ENCODE results near the gene CRACR2B.

The CRACR2B gene

DNA sequence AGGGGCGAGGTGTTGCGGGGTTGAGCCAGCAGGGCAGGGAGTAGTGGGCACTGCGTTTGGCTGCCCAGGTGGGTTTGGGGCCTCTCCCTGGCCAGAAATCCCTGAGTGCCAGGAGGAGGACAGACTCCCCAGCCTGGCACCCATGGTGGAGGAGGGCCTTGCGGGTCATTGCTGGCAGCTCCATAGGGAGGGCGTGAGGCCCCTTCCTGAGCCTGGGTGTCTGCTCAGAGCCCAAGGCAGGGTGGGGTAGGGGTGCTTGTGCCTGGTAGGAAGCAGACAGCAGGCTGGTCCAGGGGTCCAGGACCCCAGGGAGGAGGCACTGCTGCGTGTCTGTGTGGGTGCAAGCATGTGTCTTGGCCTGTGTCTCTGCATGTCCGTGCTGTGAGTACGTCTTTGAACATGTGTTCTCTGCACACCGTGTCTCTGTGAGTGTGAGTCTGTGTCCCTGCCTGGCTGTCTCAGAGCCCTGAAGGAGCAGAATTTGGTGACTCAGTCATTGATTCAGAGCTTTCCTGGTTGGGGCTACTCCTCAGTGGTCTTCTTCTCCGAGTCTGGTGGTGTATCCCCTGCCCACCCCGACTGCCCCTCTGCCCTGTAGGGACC is 18.9 kb downstream of the CRACR2B start:
- in situ Hi-C loops (cut with HindIII; ENCODE audit: low pct_ligation_motif_present, low sequenced_read_pairs) = no loop called here
- Histone ChIP-seq H3K27ac (no peak overlapping the region), H3K4me3 (ENCODE audit: low read depth, low read length) (no peak overlapping the region), H3K27me3 (replicated peaks) (no peaks in the 10 kb centered on the region), H3K36me3 (replicated peaks) (no peaks in the 10 kb centered on the region)
- no peak for DNase-seq
- TF ChIP-seq, protein P1, sequence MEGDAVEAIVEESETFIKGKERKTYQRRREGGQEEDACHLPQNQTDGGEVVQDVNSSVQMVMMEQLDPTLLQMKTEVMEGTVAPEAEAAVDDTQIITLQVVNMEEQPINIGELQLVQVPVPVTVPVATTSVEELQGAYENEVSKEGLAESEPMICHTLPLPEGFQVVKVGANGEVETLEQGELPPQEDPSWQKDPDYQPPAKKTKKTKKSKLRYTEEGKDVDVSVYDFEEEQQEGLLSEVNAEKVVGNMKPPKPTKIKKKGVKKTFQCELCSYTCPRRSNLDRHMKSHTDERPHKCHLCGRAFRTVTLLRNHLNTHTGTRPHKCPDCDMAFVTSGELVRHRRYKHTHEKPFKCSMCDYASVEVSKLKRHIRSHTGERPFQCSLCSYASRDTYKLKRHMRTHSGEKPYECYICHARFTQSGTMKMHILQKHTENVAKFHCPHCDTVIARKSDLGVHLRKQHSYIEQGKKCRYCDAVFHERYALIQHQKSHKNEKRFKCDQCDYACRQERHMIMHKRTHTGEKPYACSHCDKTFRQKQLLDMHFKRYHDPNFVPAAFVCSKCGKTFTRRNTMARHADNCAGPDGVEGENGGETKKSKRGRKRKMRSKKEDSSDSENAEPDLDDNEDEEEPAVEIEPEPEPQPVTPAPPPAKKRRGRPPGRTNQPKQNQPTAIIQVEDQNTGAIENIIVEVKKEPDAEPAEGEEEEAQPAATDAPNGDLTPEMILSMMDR (IDR thresholded peaks at IDR 0.05; ENCODE audit: low read depth, low read length, missing control alignments) = no peak

DNA sequence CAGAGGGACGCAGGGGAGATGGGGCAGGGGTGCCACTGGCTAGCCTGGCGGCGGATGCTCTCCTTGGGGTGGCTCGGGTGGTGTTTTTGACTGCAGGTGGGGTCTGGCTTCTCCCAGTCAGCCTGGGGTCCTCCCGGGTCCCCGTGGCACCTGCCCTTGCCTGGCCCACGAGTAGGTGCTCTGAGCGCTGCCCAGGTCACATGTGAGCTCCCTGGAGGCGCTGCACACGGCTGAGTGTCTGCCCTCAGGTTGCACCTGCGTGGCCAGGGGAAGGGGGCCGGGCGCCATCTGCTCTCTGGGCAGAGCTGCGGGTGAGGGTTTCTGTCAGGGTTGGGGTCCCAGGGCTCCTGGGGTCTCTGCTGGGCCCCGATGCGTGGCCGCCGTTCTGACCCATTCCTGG is 20.2 kb downstream of the CRACR2B start:
- TF ChIP-seq, protein P1 (IDR thresholded peaks at IDR 0.05; ENCODE audit: low read depth, low read length, missing control alignments) = no peak
- in situ Hi-C loops (cut with HindIII; ENCODE audit: low pct_ligation_motif_present, low sequenced_read_pairs) = no loop called here
- Histone ChIP-seq H3K27me3 (replicated peaks) (no peaks in the 10 kb centered on the region), H3K36me3 (replicated peaks) (no peaks in the 10 kb centered on the region), H3K27ac (no peak overlapping the region), H3K4me3 (ENCODE audit: low read depth, low read length) (no peak overlapping the region)
- DNase-seq = no peak

DNA sequence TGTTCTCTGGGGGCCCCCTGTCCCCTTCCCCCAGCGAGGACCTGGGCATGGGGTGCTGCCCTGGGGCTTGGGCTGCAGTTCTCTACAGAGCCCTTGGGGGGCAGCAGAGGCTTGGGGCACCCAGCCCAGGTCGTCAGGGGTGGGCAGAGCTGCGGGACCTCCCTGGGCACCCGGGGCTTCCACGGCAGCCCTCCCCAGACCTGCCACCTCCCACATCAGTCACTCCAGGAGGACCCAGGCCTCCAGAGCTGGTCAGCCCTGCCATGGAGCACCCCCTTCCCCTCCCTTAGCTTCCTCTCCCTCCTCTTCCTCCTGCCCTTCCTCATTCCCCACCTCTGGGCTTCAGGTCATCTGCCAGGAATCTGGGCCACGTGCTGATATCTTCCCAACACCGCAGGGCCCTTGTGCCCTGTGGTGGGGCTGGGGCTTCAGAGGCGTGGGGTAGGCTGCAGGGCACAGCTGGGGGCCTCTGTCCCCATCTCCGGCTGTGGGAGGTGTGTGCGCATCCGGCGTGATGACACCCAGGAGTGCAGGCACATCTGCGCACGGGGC is 20.7 kb downstream of the CRACR2B start:
- in situ Hi-C loops (cut with HindIII; ENCODE audit: low pct_ligation_motif_present, low sequenced_read_pairs) = no loop called here
- no peaks in the 10 kb centered on the region for H3K27me3 ChIP-seq (replicated peaks)
- no peak overlapping the region for H3K27ac ChIP-seq
- TF ChIP-seq, protein P1 (IDR thresholded peaks at IDR 0.05; ENCODE audit: low read depth, low read length, missing control alignments) = peak; percentile 95
- H3K4me3 ChIP-seq (ENCODE audit: low read depth, low read length) = no peak overlapping the region
- no peak for DNase-seq
- no peaks in the 10 kb centered on the region for H3K36me3 ChIP-seq (replicated peaks)

DNA sequence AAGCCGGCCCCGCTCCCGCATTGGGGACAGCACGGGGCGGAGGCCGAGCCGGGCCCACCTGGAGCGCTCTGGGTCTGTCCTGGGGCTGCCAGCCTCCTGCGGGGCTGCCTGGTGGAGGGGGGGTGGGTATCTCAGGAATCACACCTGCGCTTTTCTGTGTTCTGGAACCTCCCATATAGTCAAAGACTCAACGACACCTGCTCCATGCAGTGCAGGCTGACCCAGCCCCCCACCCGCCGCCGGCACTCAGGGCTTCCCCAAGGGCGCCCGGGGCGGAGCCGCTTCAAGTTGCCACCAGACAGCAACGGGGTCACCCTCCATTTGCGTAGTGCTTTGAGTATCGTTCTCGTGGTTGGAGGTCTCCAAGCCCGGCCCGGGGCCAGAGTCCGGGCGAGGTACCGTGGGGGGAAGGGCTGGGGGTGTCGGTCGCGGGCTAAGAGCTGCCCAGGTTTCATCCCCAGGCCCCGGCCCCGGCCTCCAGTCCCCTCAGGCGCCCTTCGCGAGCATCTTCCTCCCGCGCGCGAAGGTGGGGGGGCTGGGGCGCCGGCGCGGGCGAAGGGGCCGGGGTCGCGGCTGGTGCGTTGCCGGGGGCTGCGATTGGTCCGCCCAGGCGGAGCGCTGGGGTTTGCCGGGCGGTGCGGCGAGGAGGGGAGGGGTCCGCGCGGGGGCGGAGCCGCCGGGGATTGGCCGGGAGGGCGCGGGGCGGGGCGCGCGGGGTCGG is 21.5 kb downstream of the CRACR2B start:
- no peaks in the 10 kb centered on the region for H3K36me3 ChIP-seq (replicated peaks)
- DNase-seq = no peak
- TF ChIP-seq, protein P1 (IDR thresholded peaks at IDR 0.05; ENCODE audit: low read depth, low read length, missing control alignments) = no peak
- H3K4me3 ChIP-seq (ENCODE audit: low read depth, low read length) = peak overlapping the region; percentile 41
- no peak overlapping the region for H3K27ac ChIP-seq
- in situ Hi-C loops (cut with HindIII; ENCODE audit: low pct_ligation_motif_present, low sequenced_read_pairs) = no loop called here
- H3K27me3 ChIP-seq (replicated peaks) = no peaks in the 10 kb centered on the region

DNA sequence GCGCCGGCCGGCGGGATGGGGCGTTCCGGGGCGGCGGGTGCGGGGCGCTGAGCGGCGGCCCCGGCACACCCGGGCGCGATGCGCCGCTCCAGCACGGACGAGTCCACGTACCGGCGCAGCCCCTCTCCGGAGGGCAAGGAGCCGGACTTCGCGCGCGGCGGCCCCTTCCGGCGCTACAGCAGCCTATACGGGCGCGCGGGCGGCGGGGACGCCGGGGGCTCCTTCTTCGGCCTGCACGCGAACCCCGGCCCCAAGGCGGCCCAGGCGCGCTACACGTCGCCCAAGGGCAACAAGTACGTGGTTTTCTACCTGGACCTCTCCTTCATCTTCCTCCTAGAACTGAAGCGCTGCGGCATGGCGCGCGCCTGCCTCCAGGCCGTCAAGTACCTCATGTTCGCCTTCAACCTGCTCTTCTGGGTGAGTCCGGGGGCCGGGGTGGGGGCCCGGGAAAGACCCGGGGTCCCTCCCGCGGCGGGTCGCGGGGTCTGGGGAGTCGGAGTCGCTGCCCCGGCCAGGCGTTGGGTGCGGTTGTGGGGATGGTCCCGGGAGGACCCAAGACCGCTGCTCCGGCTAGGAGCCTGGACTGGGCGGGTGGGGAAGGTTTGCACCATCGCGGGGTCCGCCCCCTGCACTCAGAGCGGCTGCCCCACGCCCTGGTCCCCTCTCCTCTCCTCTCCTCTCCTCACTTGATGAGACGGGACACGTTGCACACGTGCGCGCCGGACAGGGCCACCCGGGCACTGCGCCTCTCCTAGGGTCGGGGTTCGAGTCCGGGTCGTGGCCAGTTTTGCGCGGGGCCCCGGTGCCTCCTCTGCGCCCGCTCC is 22.4 kb downstream of the CRACR2B start:
- H3K27ac ChIP-seq = no peak overlapping the region
- H3K4me3 ChIP-seq (ENCODE audit: low read depth, low read length) = peak overlapping the region; percentile 26

More for the DNA sequence above, 22.4 kb downstream of the CRACR2B start:
- no peaks in the 10 kb centered on the region for H3K36me3 ChIP-seq (replicated peaks)
- TF ChIP-seq, protein P1 (IDR thresholded peaks at IDR 0.05; ENCODE audit: low read depth, low read length, missing control alignments) = no peak
- no peak for DNase-seq
- in situ Hi-C loops (cut with HindIII; ENCODE audit: low pct_ligation_motif_present, low sequenced_read_pairs) = no loop called here
- no peaks in the 10 kb centered on the region for H3K27me3 ChIP-seq (replicated peaks)
